ENCODE measurements around the gene USPL1. TPM values are rescaled to one million over a fixed set of nuclear protein-coding genes. Genes with fewer than 3 reads are reported as not detected.
"Not testable (repeated sequence)": the region's sequence is repeated elsewhere in the genome, so short reads cannot be mapped to it uniquely, and the experiment has no call there.

USPL1 gene
- total RNA-seq, 2 donors from 2014 or later = 20.1 to 24.4 TPM

GRCh38 chr13:30600496-30600895 is 17.2 kb upstream of the USPL1 start:
- Histone ChIP-seq H3K27ac (no peak overlapping the region), H3K4me1 (replicated peaks) (no peaks in the 10 kb centered on the region), H3K4me3 (no peak overlapping the region), H3K27me3 (replicated peaks; ENCODE audit: insufficient read depth) (no peaks in the 10 kb centered on the region), H3K36me3 (no peaks in the 10 kb centered on the region), H3K9me3 (no peaks in the 10 kb centered on the region)
- TF ChIP-seq POLR2AphosphoS5 (IDR thresholded peaks at IDR 0.05) (no peak), POLR2A (IDR thresholded peaks at IDR 0.05) (no peak)
- TF ChIP-seq, protein P1, sequence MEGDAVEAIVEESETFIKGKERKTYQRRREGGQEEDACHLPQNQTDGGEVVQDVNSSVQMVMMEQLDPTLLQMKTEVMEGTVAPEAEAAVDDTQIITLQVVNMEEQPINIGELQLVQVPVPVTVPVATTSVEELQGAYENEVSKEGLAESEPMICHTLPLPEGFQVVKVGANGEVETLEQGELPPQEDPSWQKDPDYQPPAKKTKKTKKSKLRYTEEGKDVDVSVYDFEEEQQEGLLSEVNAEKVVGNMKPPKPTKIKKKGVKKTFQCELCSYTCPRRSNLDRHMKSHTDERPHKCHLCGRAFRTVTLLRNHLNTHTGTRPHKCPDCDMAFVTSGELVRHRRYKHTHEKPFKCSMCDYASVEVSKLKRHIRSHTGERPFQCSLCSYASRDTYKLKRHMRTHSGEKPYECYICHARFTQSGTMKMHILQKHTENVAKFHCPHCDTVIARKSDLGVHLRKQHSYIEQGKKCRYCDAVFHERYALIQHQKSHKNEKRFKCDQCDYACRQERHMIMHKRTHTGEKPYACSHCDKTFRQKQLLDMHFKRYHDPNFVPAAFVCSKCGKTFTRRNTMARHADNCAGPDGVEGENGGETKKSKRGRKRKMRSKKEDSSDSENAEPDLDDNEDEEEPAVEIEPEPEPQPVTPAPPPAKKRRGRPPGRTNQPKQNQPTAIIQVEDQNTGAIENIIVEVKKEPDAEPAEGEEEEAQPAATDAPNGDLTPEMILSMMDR (IDR thresholded peaks at IDR 0.05) = no peak
- intact Hi-C loops (cut with DNase I) = no loop called here
- 95% methylated on average over 3 of the region's 3 CpGs for WGBS
- DNase-seq (ENCODE audit: low spot score) = no peak

DNA sequence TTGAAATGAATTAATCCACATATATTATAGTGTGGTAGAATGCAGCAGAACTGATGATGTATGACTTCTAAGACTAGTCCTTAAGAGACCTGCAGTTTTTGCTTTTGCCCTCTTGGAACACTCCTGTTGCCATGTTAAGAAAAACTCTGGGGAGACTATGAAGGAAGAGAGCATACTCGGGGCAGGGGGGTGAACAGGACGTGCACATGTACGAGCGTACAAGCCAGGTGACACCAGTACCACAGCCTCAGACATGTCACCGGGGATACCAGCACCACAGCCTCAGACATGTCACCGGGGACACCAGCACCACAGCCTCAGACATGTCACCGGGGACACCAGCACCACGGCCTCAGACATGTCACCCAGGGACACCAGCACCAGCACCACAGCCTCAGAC is 15.9 kb upstream of the USPL1 start:
- intact Hi-C loops (cut with DNase I) = no loop called here
- WGBS = 91% methylated on average over 8 of the region's 8 CpGs
- TF ChIP-seq POLR2AphosphoS5 (IDR thresholded peaks at IDR 0.05) (no peak), POLR2A (IDR thresholded peaks at IDR 0.05) (no peak)
- TF ChIP-seq, protein P1 (IDR thresholded peaks at IDR 0.05) = no peak

DNA sequence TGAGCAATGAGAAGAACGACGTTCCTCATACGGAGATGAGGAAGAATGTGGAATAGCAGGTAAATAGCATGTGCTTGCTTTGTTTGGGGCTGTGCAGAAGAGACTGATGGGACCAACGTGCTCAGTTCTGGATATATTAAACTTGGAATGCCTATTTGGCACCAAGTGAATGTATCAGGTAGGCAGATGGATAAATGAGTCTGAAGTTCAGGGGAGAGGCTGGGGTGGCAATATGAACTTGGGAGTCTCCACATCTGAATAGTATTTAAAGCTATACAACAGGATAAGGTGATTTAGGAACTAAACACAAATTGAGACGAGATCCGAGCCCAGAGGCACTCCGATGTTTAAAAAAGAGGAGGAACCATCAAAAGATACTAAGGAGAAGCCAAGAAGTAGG is 12.7 kb upstream of the USPL1 start:
- TF ChIP-seq POLR2A (IDR thresholded peaks at IDR 0.05) = no peak
- TF ChIP-seq, protein P1 (IDR thresholded peaks at IDR 0.05) = no peak
- TF ChIP-seq POLR2AphosphoS5 (IDR thresholded peaks at IDR 0.05) = no peak
- Histone ChIP-seq H3K4me1 (replicated peaks) (no peaks in the 10 kb centered on the region), H3K36me3 (no peaks in the 10 kb centered on the region), H3K27me3 (replicated peaks; ENCODE audit: insufficient read depth) (no peaks in the 10 kb centered on the region), H3K4me3 (no peak overlapping the region), H3K27ac (no peak overlapping the region), H3K9me3 (no peaks in the 10 kb centered on the region)
- 81% methylated on average over 7 of the region's 7 CpGs for WGBS
- intact Hi-C loops (cut with DNase I) = no loop called here
- no peak for DNase-seq (ENCODE audit: low spot score)

More for the DNA sequence above, 15.9 kb upstream of the USPL1 start:
- no peak for DNase-seq (ENCODE audit: low spot score)
- no peaks in the 10 kb centered on the region for H3K9me3 ChIP-seq
- H3K27me3 ChIP-seq (replicated peaks; ENCODE audit: insufficient read depth) = no peaks in the 10 kb centered on the region
- no peaks in the 10 kb centered on the region for H3K4me1 ChIP-seq (replicated peaks)
- H3K4me3 ChIP-seq = no peak overlapping the region
- no peaks in the 10 kb centered on the region for H3K36me3 ChIP-seq
- H3K27ac ChIP-seq = no peak overlapping the region

DNA sequence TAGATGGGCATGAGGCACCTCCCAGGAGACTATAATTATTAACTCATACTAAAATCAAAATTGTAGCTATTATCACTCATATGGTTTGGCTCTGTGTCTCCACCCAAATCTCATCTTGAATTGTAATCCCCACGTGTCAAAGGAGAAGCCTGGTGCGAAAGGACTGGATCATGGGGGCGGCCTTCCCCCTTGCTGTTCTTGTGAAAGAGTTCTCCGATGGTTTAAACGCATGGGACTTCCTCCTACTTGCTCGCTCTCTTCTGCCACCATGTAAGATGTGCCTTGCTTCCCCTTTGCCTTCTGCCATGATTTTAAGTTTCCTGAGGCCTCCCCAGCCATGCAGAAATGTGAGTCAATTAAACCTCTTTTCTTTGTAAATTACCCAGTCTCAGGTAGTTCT is 10.5 kb upstream of the USPL1 start:
- intact Hi-C loops (cut with DNase I); H3K4me3 ChIP-seq; DNase-seq (ENCODE audit: low spot score); H3K36me3 ChIP-seq; H3K27me3 ChIP-seq (replicated peaks; ENCODE audit: insufficient read depth); H3K27ac ChIP-seq; H3K9me3 ChIP-seq; H3K4me1 ChIP-seq (replicated peaks): not testable (repeated sequence)
- WGBS = 94% methylated on average over 6 of the region's 6 CpGs

- H3K4me3 ChIP-seq = no peak overlapping the region
Measured at GRCh38 chr13:30607908-30608307, 9.8 kb upstream of the USPL1 start.

More at GRCh38 chr13:30607908-30608307, 9.8 kb upstream of the USPL1 start:
- TF ChIP-seq, protein P1 (IDR thresholded peaks at IDR 0.05) = no peak
- TF ChIP-seq POLR2AphosphoS5 (IDR thresholded peaks at IDR 0.05) (no peak), POLR2A (IDR thresholded peaks at IDR 0.05) (no peak)
- Histone ChIP-seq H3K9me3 (no peaks in the 10 kb centered on the region), H3K27ac (no peak overlapping the region), H3K4me1 (replicated peaks) (no peaks in the 10 kb centered on the region), H3K27me3 (replicated peaks; ENCODE audit: insufficient read depth) (no peaks in the 10 kb centered on the region), H3K36me3 (no peaks in the 10 kb centered on the region)
- intact Hi-C loops (cut with DNase I) = no loop called here
- 94% methylated on average over 4 of the region's 4 CpGs for WGBS
- DNase-seq (ENCODE audit: low spot score) = no peak
